Rectal smooth muscle tissue (tissue), 1 donor: Measurements from ENCODE around the gene COX7A2L.
"Not testable (repeated sequence)": the region's sequence is repeated elsewhere in the genome, so short reads cannot be mapped to it uniquely, and the experiment has no call there.

Experiments used
- H3K27ac ChIP-seq: one replicate; pipeline ENCODE4 v1.7.0; 2013; ENCODE audit warnings: low read depth, low read length, inconsistent platforms
- H3K27me3 ChIP-seq: one replicate; pipeline ENCODE4 v1.7.0; 2013; ENCODE audit warnings: low read length; ENCODE audit not compliant: control insufficient read depth, insufficient read depth
- H3K36me3 ChIP-seq: one replicate; pipeline ENCODE4 v1.7.0; 2013; ENCODE audit warnings: low read length; ENCODE audit not compliant: control insufficient read depth, insufficient read depth
- H3K4me1 ChIP-seq: one replicate; pipeline ENCODE4 v1.7.0; 2013; ENCODE audit warnings: low read length; ENCODE audit not compliant: control insufficient read depth, insufficient read depth
- H3K4me3 ChIP-seq: one replicate; pipeline ENCODE4 v1.7.0; 2013; ENCODE audit warnings: low read length
- H3K9ac ChIP-seq: one replicate; pipeline ENCODE4 v1.7.0; 2013; ENCODE audit warnings: low read length

Gene COX7A2L

GRCh38 chr2:42382144-42382543 lies 21.1 kb upstream of the COX7A2L start:
- H3K27ac ChIP-seq: no peak overlapping the region
- H3K4me1 ChIP-seq: no peaks in the 10 kb centered on the region
- H3K27me3 ChIP-seq: no peaks in the 10 kb centered on the region
- H3K9ac ChIP-seq: no peak overlapping the region
- no peaks in the 10 kb centered on the region for H3K36me3 ChIP-seq
- H3K4me3 ChIP-seq: no peak overlapping the region

- H3K4me1 ChIP-seq, H3K36me3 ChIP-seq, H3K9ac ChIP-seq, H3K4me3 ChIP-seq, H3K27me3 ChIP-seq, H3K27ac ChIP-seq: not testable (repeated sequence)
These were observed 19.0 kb upstream of the COX7A2L start for GRCh38 chr2:42380026-42380425.

- H3K27ac ChIP-seq: no peak overlapping the region
- H3K27me3 ChIP-seq: no peaks in the 10 kb centered on the region
- no peak overlapping the region for H3K4me3 ChIP-seq
- H3K36me3 ChIP-seq: no peaks in the 10 kb centered on the region
- H3K9ac ChIP-seq: no peak overlapping the region
- H3K4me1 ChIP-seq: no peaks in the 10 kb centered on the region
These were observed 17.4 kb upstream of the COX7A2L start for GRCh38 chr2:42378415-42378814.

- Histone ChIP-seq H3K4me3 (no peak overlapping the region), H3K4me1 (no peaks in the 10 kb centered on the region), H3K36me3 (no peaks in the 10 kb centered on the region)
These were observed 15.7 kb upstream of the COX7A2L start for GRCh38 chr2:42376758-42377157.

GRCh38 chr2:42372474-42373200 lies 11.6 kb upstream of the COX7A2L start:
- Histone ChIP-seq H3K9ac (no peak overlapping the region), H3K36me3 (no peaks in the 10 kb centered on the region), H3K4me1 (no peaks in the 10 kb centered on the region), H3K27me3 (no peaks in the 10 kb centered on the region), H3K4me3 (no peak overlapping the region), H3K27ac (no peak overlapping the region)

More at GRCh38 chr2:42376758-42377157, 15.7 kb upstream of the COX7A2L start:
- H3K27ac ChIP-seq: no peak overlapping the region
- H3K9ac ChIP-seq: no peak overlapping the region
- H3K27me3 ChIP-seq: no peaks in the 10 kb centered on the region

GRCh38 chr2:42371611-42372473 lies 10.8 kb upstream of the COX7A2L start:
- no peaks in the 10 kb centered on the region for H3K36me3 ChIP-seq
- H3K4me1 ChIP-seq: no peaks in the 10 kb centered on the region
- H3K27me3 ChIP-seq: no peaks in the 10 kb centered on the region
- no peak overlapping the region for H3K4me3 ChIP-seq
- H3K9ac ChIP-seq: no peak overlapping the region
- no peak overlapping the region for H3K27ac ChIP-seq

- Histone ChIP-seq H3K27ac (no peak overlapping the region), H3K4me3 (no peak overlapping the region), H3K36me3 (no peaks in the 10 kb centered on the region), H3K4me1 (no peaks in the 10 kb centered on the region), H3K9ac (no peak overlapping the region), H3K27me3 (no peaks in the 10 kb centered on the region)
These were observed 8.7 kb upstream of the COX7A2L start for GRCh38 chr2:42369532-42370229.

- Histone ChIP-seq H3K27me3 (no peaks in the 10 kb centered on the region), H3K4me3 (no peak overlapping the region), H3K9ac (no peak overlapping the region), H3K4me1 (no peaks in the 10 kb centered on the region), H3K36me3 (no peaks in the 10 kb centered on the region), H3K27ac (no peak overlapping the region)
These were observed 8.0 kb upstream of the COX7A2L start for GRCh38 chr2:42368817-42369531.

GRCh38 chr2:42367835-42368234 lies 6.8 kb upstream of the COX7A2L start:
- Histone ChIP-seq H3K36me3 (no peaks in the 10 kb centered on the region), H3K4me1 (no peaks in the 10 kb centered on the region), H3K4me3 (no peak overlapping the region), H3K9ac (no peak overlapping the region), H3K27me3 (no peaks in the 10 kb centered on the region), H3K27ac (no peak overlapping the region)

GRCh38 chr2:42366411-42366810 lies 5.4 kb upstream of the COX7A2L start:
- H3K4me1 ChIP-seq: no peaks in the 10 kb centered on the region
- H3K9ac ChIP-seq: no peak overlapping the region
- H3K36me3 ChIP-seq: no peaks in the 10 kb centered on the region
- H3K27me3 ChIP-seq: no peaks in the 10 kb centered on the region
- no peak overlapping the region for H3K27ac ChIP-seq
- no peak overlapping the region for H3K4me3 ChIP-seq

GRCh38 chr2:42364658-42365057 lies 3.6 kb upstream of the COX7A2L start:
- Histone ChIP-seq H3K36me3 (no peaks in the 10 kb centered on the region), H3K27ac (no peak overlapping the region), H3K9ac (no peak overlapping the region), H3K4me3 (no peak overlapping the region), H3K27me3 (no peaks in the 10 kb centered on the region), H3K4me1 (peaks cover 6% of the 10 kb centered on the region)

- Histone ChIP-seq H3K4me1 (peaks cover 14% of the 10 kb centered on the region), H3K27me3 (no peaks in the 10 kb centered on the region), H3K4me3 (no peak overlapping the region), H3K9ac (no peak overlapping the region), H3K36me3 (no peaks in the 10 kb centered on the region), H3K27ac (no peak overlapping the region)
These were observed 2.4 kb upstream of the COX7A2L start for GRCh38 chr2:42363413-42363812.
